Thyroid gland (tissue), 4 donors: Measurements from ENCODE around the gene EGFL8.

ENCODE experiments used
- POLR2A ChIP-seq, 2 donors: fragments of 450-650 bp; IDR thresholded peaks; one replicate each; pipeline ENCODE4 v1.6.1; 2017; ENCODE audit warnings: antibody characterized with exemption in 2 of 2, mild to moderate bottlenecking in 2 of 2, moderate library complexity in 1 of 2
- TF ChIP-seq, protein P1 (sequence below), 6 experiments: fragments of 200-600 bp in 3 of 6; fragments of 450-650 bp in 3 of 6; sonication (generic) in 3 of 6; IDR thresholded peaks; one replicate each; pipeline ENCODE4 v1.5.1; 2016 to 2019; ENCODE audit warnings: antibody characterized with exemption in 6 of 6, mild to moderate bottlenecking in 2 of 6, inconsistent platforms in 1 of 6, moderate library complexity in 1 of 6

DNA sequence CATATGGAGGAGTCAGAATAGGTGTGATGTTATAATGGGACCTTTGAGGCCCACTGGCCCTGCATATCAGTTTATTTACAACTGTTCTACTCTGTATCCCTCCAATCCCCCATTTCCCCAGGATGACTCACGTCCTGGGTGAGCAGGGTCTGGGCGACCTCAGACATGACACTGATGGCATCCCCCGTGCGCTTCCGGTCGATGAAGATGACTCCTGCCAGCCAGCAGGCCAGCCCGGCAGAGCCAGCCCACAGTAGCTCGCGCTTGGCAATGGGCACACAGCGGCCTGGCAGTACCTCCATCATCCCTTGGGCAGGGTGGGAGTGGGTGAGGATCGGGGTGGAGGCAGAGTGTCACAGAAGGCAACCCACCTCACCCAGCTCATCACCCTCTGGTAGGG lies 5.9 kb downstream of the EGFL8 start:
- no peak for TF ChIP-seq POLR2A (IDR thresholded peaks at IDR 0.05)
- TF ChIP-seq, protein P1, sequence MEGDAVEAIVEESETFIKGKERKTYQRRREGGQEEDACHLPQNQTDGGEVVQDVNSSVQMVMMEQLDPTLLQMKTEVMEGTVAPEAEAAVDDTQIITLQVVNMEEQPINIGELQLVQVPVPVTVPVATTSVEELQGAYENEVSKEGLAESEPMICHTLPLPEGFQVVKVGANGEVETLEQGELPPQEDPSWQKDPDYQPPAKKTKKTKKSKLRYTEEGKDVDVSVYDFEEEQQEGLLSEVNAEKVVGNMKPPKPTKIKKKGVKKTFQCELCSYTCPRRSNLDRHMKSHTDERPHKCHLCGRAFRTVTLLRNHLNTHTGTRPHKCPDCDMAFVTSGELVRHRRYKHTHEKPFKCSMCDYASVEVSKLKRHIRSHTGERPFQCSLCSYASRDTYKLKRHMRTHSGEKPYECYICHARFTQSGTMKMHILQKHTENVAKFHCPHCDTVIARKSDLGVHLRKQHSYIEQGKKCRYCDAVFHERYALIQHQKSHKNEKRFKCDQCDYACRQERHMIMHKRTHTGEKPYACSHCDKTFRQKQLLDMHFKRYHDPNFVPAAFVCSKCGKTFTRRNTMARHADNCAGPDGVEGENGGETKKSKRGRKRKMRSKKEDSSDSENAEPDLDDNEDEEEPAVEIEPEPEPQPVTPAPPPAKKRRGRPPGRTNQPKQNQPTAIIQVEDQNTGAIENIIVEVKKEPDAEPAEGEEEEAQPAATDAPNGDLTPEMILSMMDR (IDR thresholded peaks at IDR 0.05): no peak
